ENCODE measurements around the gene ARMC7. TPM values are rescaled to one million over a fixed set of nuclear protein-coding genes. Genes with fewer than 3 reads are reported as not detected.

ARMC7 gene
- total and polyA plus RNA-seq, 3 donors from 2014 or later: 10.0 to 12.6 (median 11.8) TPM

DNA sequence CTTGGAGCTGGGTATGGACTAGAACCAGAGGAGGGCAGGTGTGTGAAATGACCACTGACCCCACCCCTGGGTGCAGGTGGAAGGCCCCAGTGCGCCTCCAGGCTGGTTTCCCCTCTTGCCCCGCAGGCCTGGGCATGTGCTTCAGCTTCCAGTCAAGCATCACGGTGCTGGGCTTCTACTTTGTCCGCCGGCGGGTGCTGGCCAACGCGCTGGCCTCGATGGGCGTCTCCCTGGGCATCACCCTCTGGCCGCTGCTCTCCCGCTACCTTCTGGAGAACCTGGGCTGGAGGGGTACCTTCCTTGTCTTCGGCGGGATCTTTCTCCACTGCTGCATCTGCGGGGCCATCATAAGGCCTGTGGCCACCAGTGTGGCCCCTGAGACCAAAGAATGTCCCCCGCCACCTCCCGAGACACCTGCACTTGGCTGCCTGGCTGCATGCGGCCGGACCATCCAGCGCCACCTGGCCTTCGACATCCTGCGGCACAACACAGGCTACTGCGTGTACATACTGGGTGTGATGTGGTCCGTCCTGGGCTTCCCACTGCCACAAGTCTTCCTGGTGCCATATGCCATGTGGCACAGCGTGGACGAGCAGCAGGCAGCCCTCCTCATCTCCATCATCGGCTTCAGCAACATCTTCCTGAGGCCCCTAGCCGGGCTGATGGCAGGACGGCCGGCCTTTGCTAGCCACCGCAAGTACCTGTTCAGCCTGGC is 9.7 kb upstream of the ARMC7 start:
- no peak for DNase-seq
- H3K27me3 ChIP-seq: no peaks in the 10 kb centered on the region
- no peaks in the 10 kb centered on the region for H3K9me3 ChIP-seq
- whole genome bisulfite sequencing, 2 donors: 96 to 97% methylated on average over 29 to 31 of the region's 31 CpGs
- no peaks in the 10 kb centered on the region for H3K36me3 ChIP-seq (ENCODE audit: low read depth, missing control alignments)
- H3K27ac ChIP-seq: no peak overlapping the region
- H3K4me1 ChIP-seq: no peaks in the 10 kb centered on the region
- TF ChIP-seq, protein P1, sequence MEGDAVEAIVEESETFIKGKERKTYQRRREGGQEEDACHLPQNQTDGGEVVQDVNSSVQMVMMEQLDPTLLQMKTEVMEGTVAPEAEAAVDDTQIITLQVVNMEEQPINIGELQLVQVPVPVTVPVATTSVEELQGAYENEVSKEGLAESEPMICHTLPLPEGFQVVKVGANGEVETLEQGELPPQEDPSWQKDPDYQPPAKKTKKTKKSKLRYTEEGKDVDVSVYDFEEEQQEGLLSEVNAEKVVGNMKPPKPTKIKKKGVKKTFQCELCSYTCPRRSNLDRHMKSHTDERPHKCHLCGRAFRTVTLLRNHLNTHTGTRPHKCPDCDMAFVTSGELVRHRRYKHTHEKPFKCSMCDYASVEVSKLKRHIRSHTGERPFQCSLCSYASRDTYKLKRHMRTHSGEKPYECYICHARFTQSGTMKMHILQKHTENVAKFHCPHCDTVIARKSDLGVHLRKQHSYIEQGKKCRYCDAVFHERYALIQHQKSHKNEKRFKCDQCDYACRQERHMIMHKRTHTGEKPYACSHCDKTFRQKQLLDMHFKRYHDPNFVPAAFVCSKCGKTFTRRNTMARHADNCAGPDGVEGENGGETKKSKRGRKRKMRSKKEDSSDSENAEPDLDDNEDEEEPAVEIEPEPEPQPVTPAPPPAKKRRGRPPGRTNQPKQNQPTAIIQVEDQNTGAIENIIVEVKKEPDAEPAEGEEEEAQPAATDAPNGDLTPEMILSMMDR (IDR thresholded peaks at IDR 0.05): no peak
- TF ChIP-seq POLR2A (IDR thresholded peaks at IDR 0.05): no peak
- H3K4me3 ChIP-seq: no peak overlapping the region
- intact Hi-C loops (cut with DNase I; ENCODE audit: low total_unique reads): no loop called here

DNA sequence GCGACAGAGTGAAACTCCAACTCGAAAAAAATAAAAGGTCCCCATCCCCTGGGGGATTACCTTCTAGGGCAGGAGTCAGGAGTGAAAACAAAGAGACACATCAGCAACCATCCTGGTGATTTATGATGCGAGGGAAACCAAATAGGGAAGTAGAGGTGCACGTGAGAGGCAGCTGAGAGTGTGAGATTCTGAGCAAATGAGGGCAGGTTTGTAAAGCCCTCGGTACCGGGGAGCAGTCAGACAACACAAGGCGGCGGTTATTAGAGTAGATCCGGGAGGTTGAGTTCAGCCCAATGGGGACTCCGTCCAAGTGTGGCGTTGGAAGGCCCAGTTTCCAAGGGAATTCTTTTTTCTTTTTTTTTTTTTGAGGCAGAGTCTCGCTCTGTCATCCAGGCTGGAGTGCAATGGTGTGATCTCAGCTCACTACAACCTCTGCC is 7.4 kb upstream of the ARMC7 start:
- H3K4me3 ChIP-seq: no peak overlapping the region
- H3K4me1 ChIP-seq: no peaks in the 10 kb centered on the region
- no peaks in the 10 kb centered on the region for H3K27me3 ChIP-seq
- WGBS, 2 donors: 60 to 64% methylated on average over 12 of the region's 12 CpGs
- H3K27ac ChIP-seq: no peak overlapping the region
- intact Hi-C loops (cut with DNase I; ENCODE audit: low total_unique reads): no loop called here
- DNase-seq: no peak
- no peaks in the 10 kb centered on the region for H3K36me3 ChIP-seq (ENCODE audit: low read depth, missing control alignments)
- no peaks in the 10 kb centered on the region for H3K9me3 ChIP-seq
- TF ChIP-seq, protein P1 (IDR thresholded peaks at IDR 0.05): no peak
- TF ChIP-seq POLR2A (IDR thresholded peaks at IDR 0.05): no peak

DNA sequence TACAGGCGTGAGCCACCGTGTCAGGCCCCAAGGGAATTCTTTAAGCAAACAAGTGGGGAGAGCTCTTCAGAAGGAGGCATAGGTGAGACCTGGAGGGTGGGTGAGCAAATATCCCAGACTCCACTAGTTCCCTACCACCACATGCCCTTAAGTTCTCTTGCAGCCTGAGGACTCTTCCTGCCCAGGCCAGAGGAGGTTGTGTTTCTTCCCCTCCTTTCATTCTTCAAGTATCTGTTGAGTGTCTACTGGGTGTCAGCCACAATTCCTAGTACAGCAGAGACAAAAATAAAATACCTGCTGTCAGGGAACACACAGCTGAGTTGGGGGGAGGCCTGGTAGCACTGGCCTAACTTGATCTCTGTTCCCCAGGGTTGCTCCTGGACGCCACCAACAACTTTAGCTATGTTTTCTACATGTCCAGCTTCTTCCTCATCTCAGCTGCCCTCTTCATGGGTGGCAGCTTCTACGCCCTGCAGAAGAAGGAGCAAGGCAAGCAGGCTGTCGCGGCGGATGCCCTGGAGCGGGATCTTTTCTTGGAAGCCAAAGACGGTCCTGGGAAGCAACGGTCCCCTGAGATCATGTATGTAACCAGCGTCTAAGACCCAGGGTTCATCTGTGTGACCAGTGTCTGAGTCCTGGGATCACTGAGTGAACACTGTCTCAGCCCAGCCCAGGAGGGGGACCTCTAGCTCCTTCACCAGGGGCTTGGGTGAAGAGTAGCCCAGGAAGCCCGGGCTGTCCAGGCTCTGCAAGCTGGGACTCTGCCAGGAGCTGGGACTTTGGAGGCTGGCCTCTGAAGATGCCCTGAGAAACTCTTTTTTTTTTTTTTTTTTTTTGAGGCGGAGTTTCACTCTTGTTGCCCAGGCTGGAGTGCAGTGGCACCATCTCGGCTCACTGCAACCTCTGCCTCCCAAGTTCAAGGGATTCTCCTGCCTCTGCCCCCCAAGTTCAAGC is 5.9 kb upstream of the ARMC7 start:
- H3K36me3 ChIP-seq (ENCODE audit: low read depth, missing control alignments): no peaks in the 10 kb centered on the region
- TF ChIP-seq, protein P1 (IDR thresholded peaks at IDR 0.05): no peak
- no peak for TF ChIP-seq POLR2A (IDR thresholded peaks at IDR 0.05)
- intact Hi-C loops (cut with DNase I; ENCODE audit: low total_unique reads): no loop called here
- H3K4me3 ChIP-seq: no peak overlapping the region
- WGBS, 2 donors: 87 to 89% methylated on average over 13 to 14 of the region's 14 CpGs
- no peaks in the 10 kb centered on the region for H3K9me3 ChIP-seq
- DNase-seq: no peak
- H3K4me1 ChIP-seq: peaks cover under 1% of the 10 kb centered on the region
- no peaks in the 10 kb centered on the region for H3K27me3 ChIP-seq
- H3K27ac ChIP-seq: no peak overlapping the region

DNA sequence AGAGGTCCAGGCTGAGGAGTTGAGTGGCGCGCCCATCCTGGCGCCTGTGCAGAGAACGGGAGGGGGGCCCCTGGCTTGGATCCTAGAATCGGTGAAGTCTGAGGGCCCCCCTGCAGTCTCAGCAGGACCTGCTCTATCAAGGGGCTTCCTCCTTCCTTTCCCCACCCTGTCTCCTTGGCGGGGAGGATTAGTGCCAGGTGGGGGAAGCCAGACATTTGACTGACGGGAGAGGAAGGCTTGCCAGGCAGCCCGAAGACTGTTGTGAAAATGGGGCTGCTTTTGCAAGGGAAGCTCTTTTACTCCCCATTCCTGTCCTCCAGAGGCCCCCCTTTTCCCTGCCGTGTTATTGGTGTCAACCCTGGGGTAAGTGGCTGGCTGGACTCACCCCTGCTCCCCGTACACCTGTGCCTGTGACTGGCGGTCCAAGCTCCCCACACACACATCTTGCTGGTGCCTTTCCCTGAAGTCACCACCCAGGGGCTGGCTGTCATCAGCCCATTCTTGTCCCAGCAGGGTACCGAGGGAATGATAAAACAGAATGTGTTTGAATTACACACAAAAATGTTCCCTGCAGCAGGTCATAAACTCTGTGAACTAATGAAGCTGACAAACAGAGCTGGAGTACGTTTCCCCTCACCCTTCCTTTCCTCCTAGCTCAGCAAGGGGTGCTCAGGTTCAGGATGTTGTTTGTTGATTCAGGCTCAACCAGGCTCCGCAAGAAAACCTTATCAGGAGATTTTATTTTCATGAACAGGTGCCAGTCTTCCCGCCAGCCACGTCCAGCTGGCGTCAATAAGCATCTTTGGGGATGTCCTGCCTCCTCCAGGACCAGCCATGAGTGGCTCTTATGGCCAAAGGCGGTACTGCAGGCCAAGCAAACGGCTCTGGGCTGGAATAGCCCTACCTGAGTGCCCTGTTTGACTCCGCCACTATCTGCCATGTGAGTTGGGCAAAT is 4.4 kb upstream of the ARMC7 start:
- Histone ChIP-seq H3K27ac (no peak overlapping the region), H3K9me3 (no peaks in the 10 kb centered on the region), H3K4me1 (peaks cover 7% of the 10 kb centered on the region), H3K4me3 (no peak overlapping the region), H3K36me3 (ENCODE audit: low read depth, missing control alignments) (no peaks in the 10 kb centered on the region), H3K27me3 (no peaks in the 10 kb centered on the region)
- peak; percentile 55 for DNase-seq
- no peak for TF ChIP-seq POLR2A (IDR thresholded peaks at IDR 0.05)
- TF ChIP-seq, protein P1 (IDR thresholded peaks at IDR 0.05): peak; percentile 22 to 84 (median 59)
- intact Hi-C loops (cut with DNase I; ENCODE audit: low total_unique reads): no loop called here
- 64 to 73% methylated on average over 20 of the region's 20 CpGs for WGBS, 2 donors

Data from testis (tissue), 3 donors.